K562 (cell line): Measurements from ENCODE around the gene SHLD1. TPM values are rescaled to one million over a fixed set of nuclear protein-coding genes. Genes with fewer than 3 reads are reported as not detected.
A peak's percentile ranks its signal among the peaks of the same experiment; 100 is the strongest.

ENCODE experiments used
- CCAR2 ChIP-seq: fragments of 200-400 bp; formaldehyde crosslinking; IDR thresholded peaks from 2 replicates; pipeline ENCODE4 v1.6.1; 2017; ENCODE audit warnings: mild to moderate bottlenecking, low read depth, low read length
- CEBPZ ChIP-seq: fragments of 150-350 bp; IDR thresholded peaks from 2 replicates; pipeline ENCODE4 v1.6.1; 2014; ENCODE audit warnings: low read depth, mild to moderate bottlenecking, low read length, borderline replicate concordance
- DACH1 ChIP-seq: fragments of 450-650 bp; IDR thresholded peaks from 2 replicates; pipeline ENCODE4 v1.6.1; 2018; ENCODE audit not compliant: partially characterized antibody
- E2F5 ChIP-seq: sonication (generic); formaldehyde crosslinking; IDR thresholded peaks from 2 replicates; pipeline ENCODE4 v1.8.0; 2022; ENCODE audit warnings: mild to moderate bottlenecking, missing genetic modification reagents
- EP400 ChIP-seq: fragments of 450-650 bp; IDR thresholded peaks from 2 replicates; pipeline ENCODE4 v1.6.1; 2017; ENCODE audit warnings: antibody characterized with exemption, mild to moderate bottlenecking, moderate library complexity
- FOXJ2 ChIP-seq: fragments of 200-800 bp; sonication (Bioruptor generic); IDR thresholded peaks from 2 replicates; pipeline ENCODE4 v1.6.1; 2016; ENCODE audit warnings: missing genetic modification characterization, missing compliant biosample characterization
- GTF2E2 ChIP-seq: fragments of 200-800 bp; sonication (Bioruptor generic); IDR thresholded peaks from 2 replicates; pipeline ENCODE4 v1.6.1; 2016; ENCODE audit warnings: missing genetic modification characterization, missing compliant biosample characterization
- HNRNPL ChIP-seq: fragments of 200-400 bp; formaldehyde crosslinking; IDR thresholded peaks from 2 replicates; pipeline ENCODE4 v1.6.1; 2017; ENCODE audit warnings: low read depth, mild to moderate bottlenecking, low read length
- JUND ChIP-seq, 2 experiments: IDR thresholded peaks; 2 replicates in 1 of 2; 3 replicates in 1 of 2; pipeline ENCODE4 v1.6.1; 2011; ENCODE audit warnings: borderline replicate concordance in 2 of 2, low read depth in 2 of 2, low read length in 2 of 2, improper control_type of control experiment in 1 of 2, missing biosample characterization in 1 of 2, missing genetic modification characterization in 1 of 2, missing genetic modification reagents in 1 of 2
- KAT2B ChIP-seq: IDR thresholded peaks from one replicate; pipeline ENCODE4 v1.6.1; 2012; ENCODE audit warnings: low read depth, mild to moderate bottlenecking, control low read depth, inconsistent platforms, low read length, moderate library complexity
- NR1H2 ChIP-seq: sonication (generic); formaldehyde crosslinking; IDR thresholded peaks from 2 replicates; pipeline ENCODE4 v1.4.0; 2020; ENCODE audit warnings: mild to moderate bottlenecking, missing genetic modification reagents
- SAFB2 ChIP-seq: fragments of 200-400 bp; formaldehyde crosslinking; IDR thresholded peaks from 2 replicates; pipeline ENCODE4 v1.6.1; 2018; ENCODE audit warnings: borderline replicate concordance, low read length, low read depth, moderate library complexity; ENCODE audit not compliant: severe bottlenecking
- TBL1XR1 ChIP-seq, 2 experiments: IDR thresholded peaks; 2 replicates each; pipeline ENCODE4 v1.6.1; 2012; ENCODE audit warnings: improper control_type of control experiment in 2 of 2, low read length in 2 of 2, mild to moderate bottlenecking in 1 of 2
- THRAP3 ChIP-seq: fragments of 450-650 bp; IDR thresholded peaks from 2 replicates; pipeline ENCODE4 v1.6.1; 2016; ENCODE audit warnings: mild to moderate bottlenecking, inconsistent platforms, borderline replicate concordance
- TRIM24 ChIP-seq, 2 experiments: fragments of 450-650 bp; IDR thresholded peaks; 2 replicates each; pipeline ENCODE4 v1.6.1; 2016
- TSC22D4 ChIP-seq: fragments of 450-650 bp; IDR thresholded peaks from 2 replicates; pipeline ENCODE4 v1.6.1; 2016; ENCODE audit warnings: missing genetic modification characterization, missing biosample characterization, control low read depth
- ZFP91 ChIP-seq: sonication (generic); formaldehyde crosslinking; IDR thresholded peaks from 2 replicates; pipeline ENCODE4 v1.8.0; 2022; ENCODE audit warnings: mild to moderate bottlenecking, missing genetic modification reagents
- ZNF512 ChIP-seq: IDR thresholded peaks from 2 replicates; pipeline ENCODE4 v1.6.1; 2016; ENCODE audit warnings: missing genetic modification characterization, missing compliant biosample characterization
- ZNF696 ChIP-seq: fragments of 250-450 bp; sonication (Bioruptor Pico); conservative IDR thresholded peaks from 2 replicates; pipeline ENCODE4 v1.4.0; 2020; ENCODE audit warnings: mild to moderate bottlenecking, moderate library complexity
- ZNF707 ChIP-seq: fragments of 250-450 bp; sonication (Bioruptor Pico); conservative IDR thresholded peaks from 2 replicates; pipeline ENCODE4 v1.8.0; 2022; ENCODE audit warnings: inconsistent platforms, mild to moderate bottlenecking, moderate library complexity
- polyA plus RNA-seq, 8 experiments: library from polyadenylated mRNA; depleted of rRNA in 4 of 8; stranded (reverse) in 5 of 8; unstranded in 3 of 8; fragments of >200 nt; fragmentation: Nextera tagmentation in 2 of 8; fragmentation: Illumina TruSeq in 1 of 8; extraction: Ambion mirVana in 2 of 8; extraction: Trizol in 1 of 8; gene quantifications; 2 replicates each; pipeline versions ENCODE4 v1.2.1 to v1.2.3, GENCODE V29; 2011 to 2014; ENCODE audit warnings: inconsistent platforms in 1 of 8, missing spikeins in 1 of 8
- total RNA-seq, 7 experiments: library from RNA; depleted of rRNA in 6 of 7; stranded (reverse); fragments of >200 nt in 6 of 7; fragmentation: Illumina TruSeq in 2 of 7; extraction: Trizol in 2 of 7; gene quantifications; 2 replicates each; pipeline versions ENCODE4 v1.2.1 to v1.2.3, GENCODE V29; 2011 to 2021; ENCODE audit warnings: low replicate concordance in 1 of 7

The SHLD1 gene
- total and polyA plus RNA-seq, 9 of the 15 experiments (the other 6 are each of a cell fraction or from before 2014, with no cell fraction given): 3.7 to 21.6 (median 8.2) TPM

GRCh38 chr20:5749952-5750779 is at the start of gene SHLD1 (continued):
- TF ChIP-seq CEBPZ: no peak
- no peak for TF ChIP-seq KAT2B
- no peak for TF ChIP-seq ZNF512 (tag)
- no peak for TF ChIP-seq FOXJ2 (tag)
- TF ChIP-seq GTF2E2 (tag): peak; percentile 82
- no peak for TF ChIP-seq NR1H2 (CRISPR knock-in tag)
- TF ChIP-seq CCAR2: no peak
- TF ChIP-seq JUND (IDR thresholded peaks at IDR 0.05; ENCODE audit: borderline replicate concordance, low read depth, low read length): peak; percentile 40; the same call in 1 of the 2 replicates
- peak; percentile 48; the same call in 1 of the 3 replicates for TF ChIP-seq JUND (tag; IDR thresholded peaks at IDR 0.05; ENCODE audit: borderline replicate concordance, low read depth, low read length)
- no peak for TF ChIP-seq SAFB2
- no peak for TF ChIP-seq TRIM24 (IDR thresholded peaks at IDR 0.05)
- no peak for TF ChIP-seq ZNF696 (CRISPR knock-in tag)
- TF ChIP-seq DACH1: no peak
- no peak for TF ChIP-seq ZNF707
- TF ChIP-seq HNRNPL: no peak
- TF ChIP-seq EP400: peak; percentile 70
- TF ChIP-seq E2F5 (CRISPR knock-in tag): no peak
- TF ChIP-seq TBL1XR1 (IDR thresholded peaks at IDR 0.05; ENCODE audit: low read length in 2 of 2): no peak
- TF ChIP-seq THRAP3: no peak
- TF ChIP-seq TSC22D4 (tag): no peak
- no peak for TF ChIP-seq ZFP91
